H1 (cell line): ENCODE results near the gene CA10. TPM values are rescaled to one million over a fixed set of nuclear protein-coding genes. Genes with fewer than 3 reads are reported as not detected.

Experiments
- CBX8 ChIP-seq: fragments of 300-800, 300-1000 bp; sonication (generic); IDR thresholded peaks from 2 replicates; pipeline ENCODE4 v1.7.1; 2016; ENCODE audit warnings: low read depth, low read length, borderline replicate concordance
- CHD7 ChIP-seq: fragments of 300-600 bp; sonication (generic); IDR thresholded peaks from 2 replicates; pipeline ENCODE4 v1.7.1; 2012; ENCODE audit warnings: low read length, moderate library complexity, mild to moderate bottlenecking, inconsistent platforms; ENCODE audit not compliant: insufficient replicate concordance
- CTCF ChIP-seq, 3 experiments: IDR thresholded peaks; 1 replicate in 2 of 3; 2 replicates in 1 of 3; pipeline versions ENCODE4 v1.5.1 to v1.6.1; 2011; ENCODE audit warnings: low read length in 3 of 3, mild to moderate bottlenecking in 3 of 3, inconsistent platforms in 2 of 3, low read depth in 1 of 3, moderate library complexity in 1 of 3; ENCODE audit not compliant: insufficient read depth in 1 of 3; ENCODE audit errors: control extremely low read depth in 1 of 3
- NRF1 ChIP-seq: IDR thresholded peaks from 2 replicates; pipeline ENCODE4 v1.6.1; 2011; ENCODE audit warnings: mild to moderate bottlenecking, low read depth, low read length, improper control_type of control experiment
- POU5F1 ChIP-seq: IDR thresholded peaks from 2 replicates; pipeline ENCODE4 v1.6.1; 2011; ENCODE audit warnings: low read depth, mild to moderate bottlenecking, low read length, moderate library complexity
- SP1 ChIP-seq: IDR thresholded peaks from 2 replicates; pipeline ENCODE4 v1.6.1; 2011; ENCODE audit warnings: low read depth, low read length
- polyA plus RNA-seq, 7 experiments: library from polyadenylated mRNA; depleted of rRNA in 3 of 7; stranded (reverse) in 5 of 7; unstranded in 2 of 7; fragments of >200 nt in 5 of 7; fragments of 200-250 nt in 2 of 7; gene quantifications; 1 replicate in 5 of 7; 2 replicates in 1 of 7; 4 replicates in 1 of 7; pipeline versions ENCODE4 v1.2.1 to v1.2.3, GENCODE V29; 2011 to 2013; ENCODE audit warnings: missing spikeins in 2 of 7, mixed read lengths in 2 of 7
- total RNA-seq: library from RNA; stranded (reverse); fragmentation: NEBNext Ultra II Directional; extraction: Animal tissue kit (Norgen Biotek cat#: 25700); gene quantifications from 2 replicates; pipeline ENCODE4 v1.2.1, GENCODE V29; 2021

CA10 gene
- total and polyA plus RNA-seq, 2 of the 8 experiments (the other 6 are each of a cell fraction or from before 2014, with no cell fraction given): 0.60 to 0.63 TPM

- no peak for TF ChIP-seq CHD7
- no peak for TF ChIP-seq NRF1
- no peak for TF ChIP-seq CBX8
- TF ChIP-seq SP1: no peak
- TF ChIP-seq POU5F1: no peak
- no peak for TF ChIP-seq CTCF (IDR thresholded peaks at IDR 0.05; ENCODE audit: control extremely low read depth in 1 of 3, insufficient read depth in 1 of 3, low read depth in 1 of 3, low read length in 3 of 3)
Measured at GRCh38 chr17:51995797-51996403, 162.6 kb downstream of the CA10 start (continued).
